GM21576 (cell line): ENCODE results near the gene SIPA1L3.

ENCODE experiments used
- ATAC-seq: cut with Tn5 transposase; IDR thresholded peaks from one replicate; pipeline ENCODE4 v1.9.1; 2021; ENCODE audit warnings: mild to moderate bottlenecking, moderate library complexity; ENCODE audit not compliant: unreplicated experiment

SIPA1L3 gene

GRCh38 chr19:38141108-38141507 lies 234.1 kb downstream of the SIPA1L3 start:
- no peak for ATAC-seq

GRCh38 chr19:38142176-38143035 lies 235.4 kb downstream of the SIPA1L3 start:
- no peak for ATAC-seq

- no peak for ATAC-seq
Observed at GRCh38 chr19:38143847-38144246, 236.8 kb downstream of the SIPA1L3 start.

GRCh38 chr19:38144667-38145066 lies 237.7 kb downstream of the SIPA1L3 start:
- no peak for ATAC-seq

GRCh38 chr19:38145623-38146022 lies 238.6 kb downstream of the SIPA1L3 start:
- ATAC-seq, result no peak

- ATAC-seq, result no peak
Observed at GRCh38 chr19:38148337-38148736, 241.3 kb downstream of the SIPA1L3 start.

GRCh38 chr19:38149661-38150061 lies 242.7 kb downstream of the SIPA1L3 start:
- ATAC-seq, result no peak

GRCh38 chr19:38151242-38151641 lies 244.2 kb downstream of the SIPA1L3 start:
- no peak for ATAC-seq

GRCh38 chr19:38152461-38153379 lies 245.7 kb downstream of the SIPA1L3 start:
- no peak for ATAC-seq

GRCh38 chr19:38155453-38155852 lies 248.4 kb downstream of the SIPA1L3 start:
- ATAC-seq, result no peak

- no peak for ATAC-seq
Observed at GRCh38 chr19:38158730-38159129, 251.7 kb downstream of the SIPA1L3 start.

GRCh38 chr19:38162094-38162493 lies 255.1 kb downstream of the SIPA1L3 start:
- no peak for ATAC-seq

GRCh38 chr19:38162632-38163031 lies 255.6 kb downstream of the SIPA1L3 start:
- no peak for ATAC-seq

- ATAC-seq, result no peak
Observed at GRCh38 chr19:38163419-38164290, 256.6 kb downstream of the SIPA1L3 start.

GRCh38 chr19:38164526-38164925 lies 257.5 kb downstream of the SIPA1L3 start:
- no peak for ATAC-seq

- ATAC-seq, result no peak
Observed at GRCh38 chr19:38165335-38165734, 258.3 kb downstream of the SIPA1L3 start.

- no peak for ATAC-seq
Observed at GRCh38 chr19:38168637-38169036, 261.6 kb downstream of the SIPA1L3 start.

- no peak for ATAC-seq
Observed at GRCh38 chr19:38170334-38170733, 263.3 kb downstream of the SIPA1L3 start.

- no peak for ATAC-seq
Observed at GRCh38 chr19:38172001-38172400, 265.0 kb downstream of the SIPA1L3 start.

- no peak for ATAC-seq
Observed at GRCh38 chr19:38173291-38174041, 266.5 kb downstream of the SIPA1L3 start.
